Mucosa of rectum (tissue), 2 donors: Measurements from ENCODE around the gene EVI5L.
A peak's percentile ranks its signal among the peaks of the same experiment; 100 is the strongest.

Experiments used
- H3K27ac ChIP-seq, 2 donors: one replicate each; pipeline ENCODE4 v1.7.0; 2013; ENCODE audit warnings: inconsistent platforms in 2 of 2, low read depth in 2 of 2, low read length in 2 of 2
- H3K27me3 ChIP-seq, 2 donors: one replicate each; pipeline ENCODE4 v1.7.0; 2013; ENCODE audit warnings: low read length in 2 of 2; ENCODE audit not compliant: control insufficient read depth in 2 of 2, insufficient read depth in 2 of 2
- H3K36me3 ChIP-seq, 2 donors: one replicate each; pipeline ENCODE4 v1.7.0; 2013; ENCODE audit warnings: low read length in 2 of 2; ENCODE audit not compliant: control insufficient read depth in 2 of 2, insufficient read depth in 2 of 2
- H3K4me1 ChIP-seq, 2 donors: one replicate each; pipeline ENCODE4 v1.7.0; 2013; ENCODE audit warnings: low read length in 2 of 2, mild to moderate bottlenecking in 1 of 2; ENCODE audit not compliant: control insufficient read depth in 2 of 2, insufficient read depth in 2 of 2
- H3K4me3 ChIP-seq, 2 donors: one replicate each; pipeline ENCODE4 v1.7.0; 2013; ENCODE audit warnings: low read length in 2 of 2
- H3K9ac ChIP-seq, 2 donors: one replicate each; pipeline ENCODE4 v1.7.0; 2013; ENCODE audit warnings: low read length in 2 of 2, low read depth in 1 of 2, mild to moderate bottlenecking in 1 of 2
- H3K9me3 ChIP-seq, 2 donors: one replicate each; pipeline ENCODE4 v1.7.0; 2013; ENCODE audit warnings: low read length in 2 of 2; ENCODE audit not compliant: control insufficient read depth in 2 of 2
- donor health status: healthy.
- donor health status: Normal muscosa, but diverticular disease.

The EVI5L gene

GRCh38 chr19:7864690-7865074 lies 34.7 kb downstream of the EVI5L start:
- H3K9ac ChIP-seq = no peak overlapping the region
- peaks cover 14 to 23% of the 10 kb centered on the region in 2 donors for H3K4me1 ChIP-seq
- no peak overlapping the region for H3K27ac ChIP-seq
- no peaks in the 10 kb centered on the region for H3K36me3 ChIP-seq
- peaks cover 24 to 42% of the 10 kb centered on the region in 2 donors for H3K27me3 ChIP-seq
- H3K9me3 ChIP-seq = no peaks in the 10 kb centered on the region
- no peak overlapping the region for H3K4me3 ChIP-seq

DNA sequence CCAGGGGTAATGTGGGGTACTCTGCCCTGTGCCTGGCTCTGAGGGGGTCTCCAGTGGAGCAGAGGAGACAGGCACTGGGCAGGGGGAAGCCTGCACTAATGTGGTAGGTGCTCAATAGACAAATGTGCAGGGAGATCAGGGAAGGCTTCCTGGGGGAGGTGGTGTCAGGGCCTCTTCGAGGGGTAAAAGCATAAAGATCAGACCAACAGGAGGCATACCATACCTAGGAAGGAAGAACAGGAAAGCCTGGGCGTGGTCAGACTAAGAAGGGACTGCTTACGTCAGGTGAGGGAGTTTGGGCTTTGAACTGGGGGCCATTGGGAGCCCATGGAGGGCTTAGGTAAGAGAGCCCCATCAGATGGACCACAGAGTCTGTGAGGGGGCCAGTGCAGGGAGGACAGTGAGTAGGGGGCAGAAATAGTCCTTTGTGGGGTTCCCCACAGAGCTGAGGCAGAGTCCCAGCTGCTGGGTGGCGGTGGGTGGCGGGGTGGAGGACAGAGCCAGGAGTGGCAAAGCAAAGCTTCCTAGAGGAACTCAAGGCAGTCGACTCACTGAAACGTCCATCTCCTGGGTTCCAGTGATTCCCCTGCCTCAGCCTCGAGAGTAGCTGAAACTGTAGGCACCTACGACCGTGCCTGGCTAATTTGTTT lies 35.4 kb downstream of the EVI5L start:
- peaks cover 14 to 23% of the 10 kb centered on the region in 2 donors for H3K4me1 ChIP-seq
- no peaks in the 10 kb centered on the region for H3K36me3 ChIP-seq
- H3K27me3 ChIP-seq = peaks cover 24 to 42% of the 10 kb centered on the region in 2 donors

DNA sequence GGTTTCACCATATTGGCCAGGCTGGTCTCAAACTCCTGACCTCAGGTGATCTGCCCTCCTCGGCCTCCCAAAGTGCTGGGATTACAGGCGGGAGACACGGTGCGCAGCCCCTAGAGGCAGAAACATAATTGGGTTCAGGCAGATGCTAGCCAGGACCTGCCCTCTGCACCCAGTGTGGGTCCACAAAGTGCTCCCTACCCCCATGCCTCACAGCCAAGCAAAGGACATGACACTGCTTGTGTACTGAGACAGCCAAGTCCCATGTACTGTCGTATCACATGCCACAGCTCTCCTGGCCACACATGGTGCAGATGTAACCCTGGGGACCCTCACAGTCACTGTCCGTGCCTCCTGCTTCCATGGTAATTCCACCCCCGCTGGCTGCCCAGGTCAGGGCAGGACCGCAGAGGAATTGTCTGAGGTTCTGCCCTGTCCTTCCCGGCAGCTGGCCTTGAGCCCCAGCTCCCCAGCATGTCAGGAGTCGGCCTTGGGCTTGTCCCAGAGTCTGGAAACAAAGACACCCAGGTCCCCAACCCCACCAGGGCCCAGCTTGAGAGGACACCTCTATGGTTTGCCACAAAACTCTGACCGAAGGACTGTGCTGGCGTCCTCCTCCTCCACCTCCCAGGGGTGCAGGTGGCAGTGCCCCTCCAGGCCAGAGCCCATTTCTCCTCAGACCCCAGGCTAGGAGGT lies 36.5 kb downstream of the EVI5L start:
- Histone ChIP-seq H3K4me1 (peaks cover 20 to 26% of the 10 kb centered on the region in 2 donors), H3K9ac (no peak overlapping the region), H3K27me3 (peaks cover 17 to 32% of the 10 kb centered on the region in 2 donors), H3K27ac (no peak overlapping the region), H3K4me3 (no peak overlapping the region), H3K36me3 (no peaks in the 10 kb centered on the region), H3K9me3 (no peaks in the 10 kb centered on the region)

More for the DNA sequence above, 35.4 kb downstream of the EVI5L start:
- Histone ChIP-seq H3K27ac (no peak overlapping the region), H3K9ac (no peak overlapping the region), H3K9me3 (no peaks in the 10 kb centered on the region), H3K4me3 (no peak overlapping the region)

DNA sequence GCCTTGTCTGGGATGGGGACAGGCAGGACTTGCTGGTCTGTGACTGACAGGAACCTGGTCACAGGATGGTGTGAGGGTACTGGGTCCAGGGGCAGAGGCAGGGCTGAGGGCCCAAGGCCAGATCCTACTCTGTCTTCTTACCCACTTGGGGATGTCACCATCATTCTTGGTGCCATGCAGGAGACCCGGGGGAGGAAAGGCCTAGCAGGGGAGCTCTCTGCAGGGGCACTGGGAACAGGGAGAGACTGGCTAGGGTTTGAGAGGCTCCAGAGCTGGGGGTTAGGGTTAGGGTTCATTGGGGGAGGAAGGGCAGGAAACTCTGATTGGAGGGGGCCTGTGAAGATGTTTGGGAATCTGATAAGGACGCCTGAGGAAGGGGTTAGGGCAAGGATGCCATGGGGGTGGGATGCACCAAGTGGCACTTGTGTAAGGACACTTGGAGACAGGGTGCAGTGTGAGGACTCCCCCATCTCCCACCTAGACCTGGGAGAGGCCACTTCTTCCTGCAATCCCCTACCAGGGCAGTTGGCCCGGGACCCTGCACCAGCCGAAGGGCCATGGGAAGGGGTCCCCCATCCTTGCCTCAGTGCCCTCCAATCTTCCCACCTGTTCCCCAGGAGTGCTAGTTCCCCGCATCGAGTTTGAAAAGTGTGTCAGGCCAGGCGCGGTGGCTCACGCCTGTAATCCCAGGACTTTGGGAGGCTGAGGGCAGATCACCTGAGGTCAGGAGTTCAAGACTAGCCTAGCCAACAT lies 37.2 kb downstream of the EVI5L start:
- H3K4me1 ChIP-seq = peaks cover 21 to 24% of the 10 kb centered on the region in 2 donors
- H3K27me3 ChIP-seq = peaks cover 17 to 29% of the 10 kb centered on the region in 2 donors
- no peaks in the 10 kb centered on the region for H3K36me3 ChIP-seq
- no peak overlapping the region for H3K27ac ChIP-seq
- no peaks in the 10 kb centered on the region for H3K9me3 ChIP-seq
- H3K4me3 ChIP-seq = no peak overlapping the region
- no peak overlapping the region for H3K9ac ChIP-seq

GRCh38 chr19:7868326-7868670 lies 38.3 kb downstream of the EVI5L start:
- H3K4me1 ChIP-seq = peaks cover 22 to 25% of the 10 kb centered on the region in 2 donors
- H3K27ac ChIP-seq = no peak overlapping the region
- H3K4me3 ChIP-seq = peak overlapping the region; percentile 2 to 31
- H3K9ac ChIP-seq = peak overlapping the region in 1 of 2 donors; percentile 59
- H3K36me3 ChIP-seq = no peaks in the 10 kb centered on the region
- H3K27me3 ChIP-seq = peaks cover 22 to 30% of the 10 kb centered on the region in 2 donors
- no peaks in the 10 kb centered on the region for H3K9me3 ChIP-seq

DNA sequence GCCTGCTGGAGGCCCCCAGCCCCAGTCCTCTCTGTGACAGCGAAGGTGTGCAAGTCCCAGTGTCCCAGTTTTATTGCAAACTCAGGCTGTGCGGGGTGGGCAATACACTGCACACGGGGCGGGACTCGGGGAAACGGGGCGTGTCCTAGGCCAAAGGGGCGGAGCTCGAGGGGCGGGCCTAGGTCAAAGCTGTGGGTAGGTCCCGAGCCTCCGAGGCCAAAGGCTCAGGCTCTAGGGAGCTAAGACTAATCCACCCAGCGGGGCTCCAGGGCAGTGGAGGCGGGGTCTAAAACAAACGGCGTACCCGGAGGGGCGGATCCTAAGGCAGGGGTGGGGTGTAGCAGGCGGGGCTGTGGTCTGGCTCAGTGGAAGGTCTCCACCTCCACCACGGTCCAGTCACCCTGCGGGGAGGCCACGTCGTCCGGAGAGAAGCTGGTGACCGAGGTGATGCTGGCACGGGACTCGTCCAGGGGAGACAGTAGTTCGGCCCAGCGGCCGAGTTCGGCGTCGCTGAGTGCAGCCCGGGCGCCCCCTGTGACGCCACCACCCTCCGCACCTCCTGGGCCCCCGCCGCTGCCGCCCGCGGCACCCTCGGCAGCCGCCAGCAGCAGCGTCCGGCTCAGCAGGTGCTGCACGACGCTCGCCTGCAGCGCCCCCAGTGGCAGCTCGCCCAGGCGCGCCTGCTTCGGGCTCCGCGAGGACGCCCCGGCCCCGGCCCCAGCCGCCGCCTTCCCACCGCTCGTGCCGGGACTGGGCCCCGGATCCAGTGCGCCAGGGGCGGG lies 38.8 kb downstream of the EVI5L start:
- peak overlapping the region; percentile 64 to 66 for H3K4me3 ChIP-seq
- peaks cover 22% of the 10 kb centered on the region in 2 donors for H3K4me1 ChIP-seq
- no peaks in the 10 kb centered on the region for H3K9me3 ChIP-seq
- peaks cover 24 to 26% of the 10 kb centered on the region in 2 donors for H3K27me3 ChIP-seq
- no peaks in the 10 kb centered on the region for H3K36me3 ChIP-seq
- peak overlapping the region in 1 of 2 donors; percentile 59 for H3K9ac ChIP-seq
- peak overlapping the region; percentile 42 to 68 for H3K27ac ChIP-seq

DNA sequence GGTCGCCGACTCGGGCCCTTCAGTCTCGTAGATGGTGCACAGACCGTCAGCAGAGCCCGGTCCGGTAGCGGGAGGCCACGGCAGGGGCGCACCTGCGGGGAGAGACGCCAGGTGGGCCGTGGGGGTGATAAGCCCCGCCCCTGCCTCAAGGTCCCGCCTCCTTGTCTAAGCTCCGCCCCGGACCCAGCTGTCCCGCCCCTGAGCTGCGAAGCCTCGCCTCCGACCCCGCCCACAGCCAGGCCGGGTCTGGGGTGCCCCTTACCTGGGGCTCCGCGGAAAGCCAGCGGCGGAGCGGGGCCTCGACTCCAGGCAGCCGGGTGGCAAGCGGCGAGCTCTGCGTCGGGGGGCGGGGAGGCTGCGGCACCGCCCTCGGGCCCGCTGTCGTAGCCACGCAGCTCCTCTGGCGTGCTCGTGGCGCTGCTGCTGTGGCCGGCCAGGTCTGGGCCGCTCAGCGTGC lies 39.5 kb downstream of the EVI5L start:
- H3K36me3 ChIP-seq = no peaks in the 10 kb centered on the region
- peaks cover 26 to 28% of the 10 kb centered on the region in 2 donors for H3K27me3 ChIP-seq
- H3K9me3 ChIP-seq = no peaks in the 10 kb centered on the region
- H3K9ac ChIP-seq = peak overlapping the region in 1 of 2 donors; percentile 48
- H3K27ac ChIP-seq = peak overlapping the region; percentile 42 to 68
- H3K4me1 ChIP-seq = peaks cover 22 to 26% of the 10 kb centered on the region in 2 donors
- peak overlapping the region; percentile 48 to 66 for H3K4me3 ChIP-seq

GRCh38 chr19:7869910-7870511 lies 40.0 kb downstream of the EVI5L start:
- H3K27me3 ChIP-seq = peaks cover 27 to 29% of the 10 kb centered on the region in 2 donors
- H3K4me3 ChIP-seq = peak overlapping the region; percentile 48 to 66
- peaks cover 22 to 27% of the 10 kb centered on the region in 2 donors for H3K4me1 ChIP-seq
- H3K9ac ChIP-seq = no peak overlapping the region
- no peaks in the 10 kb centered on the region for H3K9me3 ChIP-seq
- no peaks in the 10 kb centered on the region for H3K36me3 ChIP-seq
- peak overlapping the region; percentile 42 to 68 for H3K27ac ChIP-seq
